GM18520 (cell line): ENCODE results near the gene GPBAR1.

Experiments used
- ATAC-seq: cut with Tn5 transposase; IDR thresholded peaks from one replicate; pipeline ENCODE4 v1.9.1; 2021; ENCODE audit not compliant: unreplicated experiment

The GPBAR1 gene

GRCh38 chr2:218284106-218284811, 23.4 kb downstream of the GPBAR1 start:
- ATAC-seq, result peak; percentile 47

GRCh38 chr2:218285604-218286003, 24.8 kb downstream of the GPBAR1 start:
- ATAC-seq, result no peak

DNA sequence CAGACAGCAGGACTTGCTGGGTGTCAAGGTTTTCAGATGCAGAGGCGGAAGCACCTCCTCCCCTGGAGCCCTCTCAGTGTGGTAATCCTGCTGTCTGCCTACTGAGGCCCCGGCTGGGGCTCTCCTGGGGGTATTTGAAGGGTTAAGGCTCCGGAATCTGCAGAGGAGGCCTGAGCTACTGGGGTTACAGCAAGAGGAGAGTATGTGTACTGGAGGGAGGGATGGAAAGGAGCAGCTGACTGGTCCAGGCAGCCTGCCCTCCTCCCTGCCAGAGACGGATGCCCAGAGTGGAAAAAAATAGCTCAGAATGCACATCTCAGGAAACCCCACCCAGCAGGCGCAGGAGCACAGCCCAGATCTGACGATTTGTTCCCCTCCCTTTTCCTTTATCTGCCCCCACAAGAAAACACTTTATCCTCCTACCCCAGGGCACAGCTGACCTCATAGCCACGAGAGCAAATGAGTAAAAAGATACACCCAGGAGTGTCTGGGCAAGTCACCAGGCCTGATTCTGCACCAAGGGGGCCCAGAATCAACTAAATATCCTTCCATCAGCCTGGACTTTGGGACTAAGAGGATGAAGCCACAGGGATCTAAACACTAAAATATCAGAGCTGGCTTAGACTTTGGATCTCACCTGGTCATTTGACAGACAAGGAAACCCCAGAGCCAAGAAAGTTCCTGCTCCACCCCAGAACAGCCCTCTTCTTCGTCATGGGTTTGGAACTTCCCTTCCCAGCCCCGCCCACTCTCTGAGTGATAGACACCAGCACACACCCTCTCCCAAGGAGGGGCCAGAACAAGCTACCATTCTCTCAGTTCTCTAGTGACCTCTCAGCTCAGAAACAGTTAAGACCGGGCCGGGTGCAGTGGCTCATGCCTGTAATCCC, 26.0 kb downstream of the GPBAR1 start:
- ATAC-seq, result peak; percentile 45

DNA sequence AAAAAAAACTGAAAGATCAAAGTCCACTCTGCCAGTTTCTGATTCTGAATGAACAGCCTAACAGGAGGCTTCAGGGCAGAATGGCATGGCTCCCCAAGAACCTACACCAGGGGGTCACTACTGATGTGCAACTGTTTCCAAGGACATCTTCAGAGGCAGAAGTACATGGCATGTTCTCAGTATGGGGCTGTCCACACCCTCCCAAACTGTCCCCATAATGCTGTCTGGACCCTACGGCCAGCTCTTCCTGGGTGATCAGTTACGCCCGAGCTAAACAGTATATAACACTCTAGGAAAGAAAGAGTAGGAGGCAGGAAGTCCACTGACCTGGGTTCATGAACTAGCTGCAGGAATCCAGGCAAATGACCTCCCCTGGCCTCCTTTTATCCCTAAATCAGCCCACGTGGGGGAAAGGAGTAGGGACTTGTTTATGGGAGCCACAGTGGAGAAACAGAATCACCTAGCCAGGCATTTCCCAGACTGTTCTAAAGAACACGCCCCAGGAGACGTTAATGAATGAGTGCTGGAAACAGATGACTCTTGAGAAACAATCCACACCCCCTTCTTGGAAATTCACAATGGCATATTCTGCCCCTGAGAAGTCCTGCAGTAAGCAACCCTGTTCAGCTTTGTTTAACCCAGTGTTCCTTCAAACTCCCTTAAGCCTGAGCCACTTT, 29.0 kb downstream of the GPBAR1 start:
- ATAC-seq, result no peak

DNA sequence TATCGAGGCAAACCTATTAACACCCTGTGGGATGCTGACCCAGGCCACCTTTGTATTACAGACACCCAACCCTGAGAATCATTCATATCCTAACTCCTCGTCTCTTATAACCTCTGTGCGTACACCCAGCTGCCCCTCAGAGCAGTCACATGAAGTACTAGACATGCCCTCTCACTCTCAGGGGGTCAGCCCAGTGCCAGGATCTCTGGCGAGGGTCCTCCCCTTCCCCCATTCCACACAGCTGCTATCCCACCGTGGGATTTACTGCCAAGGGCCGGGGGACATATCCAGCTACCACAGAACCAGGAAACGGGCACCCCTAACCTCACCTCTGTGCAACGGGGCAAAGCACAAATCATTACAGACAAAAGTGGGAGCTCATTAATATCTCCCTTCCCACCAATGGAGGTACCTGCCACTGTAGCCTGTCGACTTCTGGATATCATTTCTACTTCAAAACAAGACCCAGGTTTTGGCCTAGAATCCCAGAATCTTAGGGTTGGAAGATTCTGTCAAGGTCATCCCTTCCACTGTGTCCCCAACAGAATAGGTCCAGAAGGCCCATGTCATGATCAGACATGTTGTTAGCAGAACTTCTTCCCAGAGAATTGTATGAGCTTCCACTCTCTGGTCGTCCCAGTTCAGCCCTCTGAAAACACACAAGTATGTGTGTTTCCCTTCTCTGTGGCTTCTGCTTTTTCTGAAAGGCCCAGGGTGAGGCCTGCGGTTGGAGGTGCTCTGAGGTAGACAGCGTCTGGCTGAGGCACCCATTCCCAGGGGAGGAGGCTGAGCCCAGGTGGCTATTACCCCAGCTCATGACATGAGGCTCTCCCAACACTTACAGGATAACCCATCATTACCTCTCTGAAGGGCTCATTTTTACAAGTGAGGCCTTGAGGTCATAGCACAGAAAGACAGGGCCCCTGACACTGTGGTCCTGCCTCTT, 29.8 kb downstream of the GPBAR1 start:
- ATAC-seq, result peak; percentile 31

GRCh38 chr2:218291318-218292047, 30.7 kb downstream of the GPBAR1 start:
- ATAC-seq, result no peak

DNA sequence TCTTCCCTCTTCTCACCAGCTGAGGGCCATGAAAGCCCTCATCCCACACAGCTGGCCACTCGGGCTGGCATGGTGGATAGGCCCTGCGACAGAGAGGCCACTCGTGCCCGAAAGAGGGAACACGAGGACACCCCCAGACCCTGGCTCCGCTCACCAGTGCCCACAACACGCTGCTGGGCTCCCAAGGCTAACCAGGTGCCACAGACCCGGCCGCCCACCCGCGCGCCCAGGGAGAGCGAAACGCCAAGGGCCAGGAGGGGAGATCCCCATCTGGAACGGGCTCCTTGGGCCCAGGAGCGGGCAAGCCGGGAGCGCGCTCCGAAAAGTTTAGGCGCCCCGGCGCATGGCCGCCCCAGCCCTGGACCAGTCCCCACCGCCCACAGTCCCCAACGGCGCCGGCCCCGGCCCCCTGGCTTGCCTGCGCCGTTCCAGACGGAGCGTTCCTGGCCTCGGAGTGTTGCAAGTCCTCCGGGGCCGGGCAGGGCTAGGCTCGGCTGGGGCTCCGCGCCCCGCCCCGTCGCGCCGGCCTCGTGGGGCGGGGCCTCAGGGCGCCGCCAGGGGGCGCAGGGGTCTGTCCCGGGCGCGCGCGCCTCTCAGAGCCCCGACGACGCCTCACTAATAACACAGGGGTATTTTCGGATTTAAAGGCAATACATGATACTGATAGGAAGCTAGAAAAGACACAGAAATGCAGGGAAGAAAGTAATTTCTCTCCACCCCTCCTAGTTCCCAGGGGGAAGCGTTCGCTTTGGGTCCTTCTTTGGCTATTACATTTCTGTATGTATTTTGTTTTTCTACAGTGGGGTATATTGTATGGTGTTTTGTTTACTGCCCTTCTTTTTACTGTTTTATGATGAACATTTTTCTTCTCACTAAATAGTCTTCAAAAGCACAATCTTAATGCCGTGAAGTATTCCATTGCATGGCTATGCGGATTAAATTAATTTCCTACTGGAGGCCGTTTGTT, 31.5 kb downstream of the GPBAR1 start, which contains the start of gene TMBIM1:
Gene TMBIM1, minus strand, starts transcription at position 456 of the 967 bp plus-strand sequence. CDS start 10,362 bp downstream, outside the sequence.
- peak; percentile 59 for ATAC-seq

GRCh38 chr2:218293715-218294429, 33.1 kb downstream of the GPBAR1 start:
- ATAC-seq, result no peak

DNA sequence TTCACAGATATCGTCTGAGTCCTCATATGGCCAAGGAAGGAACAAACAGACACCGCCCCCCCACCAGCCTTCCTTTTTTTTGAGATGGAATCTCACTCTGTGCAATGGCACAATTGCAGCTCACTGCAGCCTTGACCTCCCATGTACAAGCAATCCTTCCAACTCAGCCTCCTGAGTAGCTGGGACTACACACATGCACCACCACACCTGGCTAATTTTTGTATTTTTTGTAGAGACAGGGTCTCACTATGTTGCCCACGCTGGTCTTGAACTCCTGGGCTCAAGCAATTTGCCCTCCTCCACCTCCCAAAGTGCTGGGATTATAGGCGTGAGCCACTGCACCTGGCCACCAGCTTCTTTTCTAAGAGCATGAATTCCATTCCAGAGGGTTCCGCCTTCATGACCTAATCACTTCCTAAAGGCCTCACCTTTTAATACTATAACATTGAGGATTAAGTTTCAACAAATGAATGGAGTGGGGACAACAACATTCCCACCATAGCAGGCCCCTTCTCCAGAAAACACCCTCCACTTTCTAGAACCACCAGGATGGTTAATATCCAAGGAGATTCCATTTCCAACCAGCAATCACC, 33.7 kb downstream of the GPBAR1 start:
- no peak for ATAC-seq

DNA sequence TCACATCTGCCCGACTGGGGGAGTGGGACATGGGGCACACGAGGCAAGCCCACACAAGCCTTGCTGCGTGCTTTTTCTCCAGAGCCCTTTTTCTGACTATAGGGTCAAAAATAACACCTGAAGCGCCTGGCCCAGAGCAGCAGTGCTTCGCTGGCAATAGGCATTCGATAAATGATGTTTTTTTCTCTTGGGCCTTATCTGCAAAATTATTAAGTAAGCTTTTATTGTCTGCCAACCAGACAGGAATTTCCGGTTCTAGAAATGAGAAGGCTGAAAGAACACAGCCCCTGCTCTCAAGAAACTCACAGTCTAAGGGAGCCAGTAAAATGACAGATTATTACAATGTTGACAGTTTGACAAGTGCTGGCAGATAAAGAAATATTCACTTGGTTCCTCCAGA, 34.2 kb downstream of the GPBAR1 start:
- ATAC-seq, result no peak

GRCh38 chr2:218296200-218296599, 35.4 kb downstream of the GPBAR1 start:
- no peak for ATAC-seq

- ATAC-seq, result no peak
Measured at GRCh38 chr2:218296847-218297246, 36.0 kb downstream of the GPBAR1 start.

GRCh38 chr2:218298314-218298875, 37.6 kb downstream of the GPBAR1 start:
- ATAC-seq, result no peak

GRCh38 chr2:218300141-218300540, 39.3 kb downstream of the GPBAR1 start:
- ATAC-seq, result no peak

GRCh38 chr2:218301176-218301819, 40.5 kb downstream of the GPBAR1 start:
- ATAC-seq, result no peak

GRCh38 chr2:218305383-218305782, 44.6 kb downstream of the GPBAR1 start:
- ATAC-seq, result no peak
